Globus pallidus (tissue), 1 donor: ENCODE results near the gene LENG8.
A peak's percentile ranks its signal among the peaks of the same experiment; 100 is the strongest.
"Not testable (repeated sequence)": the region's sequence is repeated elsewhere in the genome, so short reads cannot be mapped to it uniquely, and the experiment has no call there.

Source experiments
- DNase-seq: peaks from one replicate; pipeline ENCODE4 v3.0.0-alpha.2; 2015; ENCODE audit warnings: low spot score

The LENG8 gene

GRCh38 chr19:54439174-54439851 lies 9.7 kb upstream of the LENG8 start:
- DNase-seq = peak; percentile 81

GRCh38 chr19:54440641-54441040 lies 8.4 kb upstream of the LENG8 start:
- DNase-seq = no peak

GRCh38 chr19:54444737-54445136 lies 4.3 kb upstream of the LENG8 start:
- no peak for DNase-seq

GRCh38 chr19:54446349-54446748 lies 2.6 kb upstream of the LENG8 start:
- DNase-seq = not testable (repeated sequence)

GRCh38 chr19:54448040-54448773 lies 792 bp upstream of the LENG8 start:
- DNase-seq = peak; percentile 40

GRCh38 chr19:54449701-54450069 lies 686 bp downstream of the LENG8 start:
- DNase-seq = no peak

- DNase-seq = no peak
Measured at GRCh38 chr19:54451331-54451871, 2.4 kb downstream of the LENG8 start.

- no peak for DNase-seq
Measured at GRCh38 chr19:54451997-54452396, 3.0 kb downstream of the LENG8 start.

GRCh38 chr19:54452626-54453025 lies 3.6 kb downstream of the LENG8 start:
- no peak for DNase-seq

GRCh38 chr19:54453921-54454780 lies 5.2 kb downstream of the LENG8 start:
- no peak for DNase-seq

- DNase-seq = no peak
Measured at GRCh38 chr19:54454781-54455675, 6.0 kb downstream of the LENG8 start.

GRCh38 chr19:54455786-54456422 lies 6.9 kb downstream of the LENG8 start:
- no peak for DNase-seq

GRCh38 chr19:54456423-54457373 lies 7.7 kb downstream of the LENG8 start:
- DNase-seq = no peak

- no peak for DNase-seq
Measured at GRCh38 chr19:54457773-54458647, 9.0 kb downstream of the LENG8 start.

- no peak for DNase-seq
Measured at GRCh38 chr19:54458648-54459281, 9.8 kb downstream of the LENG8 start.

GRCh38 chr19:54459282-54460229 lies 10.6 kb downstream of the LENG8 start:
- DNase-seq = no peak
